HUES48 (cell line): ENCODE data around the gene VSIR.

Source experiments
- H3K27ac ChIP-seq: one replicate; pipeline ENCODE4 v1.7.0; 2013; ENCODE audit warnings: low read depth, low read length, inconsistent platforms
- H3K27me3 ChIP-seq: 2 replicates; pipeline ENCODE4 v1.6.1; 2013; ENCODE audit warnings: mild to moderate bottlenecking, low read length; ENCODE audit not compliant: control insufficient read depth, insufficient read depth
- H3K36me3 ChIP-seq: 2 replicates; pipeline ENCODE4 v1.6.1; 2013; ENCODE audit warnings: low read length; ENCODE audit not compliant: control insufficient read depth, insufficient read depth
- H3K4me1 ChIP-seq: 2 replicates; pipeline ENCODE4 v1.6.1; 2013; ENCODE audit warnings: mild to moderate bottlenecking, low read length; ENCODE audit not compliant: control insufficient read depth, insufficient read depth
- H3K4me3 ChIP-seq: 2 replicates; pipeline ENCODE4 v1.5.1; 2013; ENCODE audit warnings: mild to moderate bottlenecking, low read depth, low read length
- H3K9ac ChIP-seq: 2 replicates; pipeline ENCODE4 v1.6.1; 2013; ENCODE audit warnings: mild to moderate bottlenecking, low read depth, low read length, moderate library complexity
- H3K9me3 ChIP-seq: 2 replicates; pipeline ENCODE4 v1.6.1; 2013; ENCODE audit warnings: low read length; ENCODE audit not compliant: control insufficient read depth, insufficient read depth

Gene VSIR

GRCh38 chr10:71742301-71743088 is 30.8 kb downstream of the VSIR start:
- Histone ChIP-seq H3K27ac (no peak overlapping the region), H3K9me3 (no peaks in the 10 kb centered on the region), H3K36me3 (no peaks in the 10 kb centered on the region), H3K4me1 (peaks cover 6% of the 10 kb centered on the region; the same call in 1 of the 2 replicates), H3K27me3 (no peaks in the 10 kb centered on the region), H3K4me3 (no peak overlapping the region), H3K9ac (no peak overlapping the region)

GRCh38 chr10:71741671-71742070 is 31.6 kb downstream of the VSIR start:
- H3K4me3 ChIP-seq: no peak overlapping the region
- peaks cover 6% of the 10 kb centered on the region; the same call in 1 of the 2 replicates for H3K4me1 ChIP-seq
- no peaks in the 10 kb centered on the region for H3K36me3 ChIP-seq
- H3K27me3 ChIP-seq: no peaks in the 10 kb centered on the region
- no peak overlapping the region for H3K27ac ChIP-seq
- no peaks in the 10 kb centered on the region for H3K9me3 ChIP-seq
- H3K9ac ChIP-seq: no peak overlapping the region

- Histone ChIP-seq H3K36me3 (no peaks in the 10 kb centered on the region), H3K27ac (no peak overlapping the region), H3K4me1 (peaks cover under 1% of the 10 kb centered on the region; the same call in 1 of the 2 replicates), H3K4me3 (no peak overlapping the region), H3K9ac (no peak overlapping the region), H3K9me3 (no peaks in the 10 kb centered on the region), H3K27me3 (no peaks in the 10 kb centered on the region)
Measured at GRCh38 chr10:71741029-71741428, 32.3 kb downstream of the VSIR start.

- Histone ChIP-seq H3K9ac (no peak overlapping the region), H3K9me3 (no peaks in the 10 kb centered on the region), H3K27ac (no peak overlapping the region), H3K36me3 (no peaks in the 10 kb centered on the region), H3K27me3 (no peaks in the 10 kb centered on the region), H3K4me3 (no peak overlapping the region), H3K4me1 (no peaks in the 10 kb centered on the region)
Measured at GRCh38 chr10:71740069-71740653, 33.2 kb downstream of the VSIR start.

- Histone ChIP-seq H3K36me3 (no peaks in the 10 kb centered on the region), H3K27ac (no peak overlapping the region), H3K27me3 (no peaks in the 10 kb centered on the region), H3K4me3 (no peak overlapping the region), H3K9me3 (no peaks in the 10 kb centered on the region), H3K9ac (no peak overlapping the region), H3K4me1 (no peaks in the 10 kb centered on the region)
Measured at GRCh38 chr10:71739358-71739900, 33.9 kb downstream of the VSIR start.

GRCh38 chr10:71737834-71738197 is 35.5 kb downstream of the VSIR start:
- Histone ChIP-seq H3K27me3 (no peaks in the 10 kb centered on the region), H3K27ac (no peak overlapping the region), H3K9me3 (no peaks in the 10 kb centered on the region), H3K4me3 (no peak overlapping the region), H3K4me1 (no peaks in the 10 kb centered on the region), H3K9ac (no peak overlapping the region), H3K36me3 (no peaks in the 10 kb centered on the region)

- H3K36me3 ChIP-seq: no peaks in the 10 kb centered on the region
- no peaks in the 10 kb centered on the region for H3K27me3 ChIP-seq
- H3K4me3 ChIP-seq: no peak overlapping the region
- no peaks in the 10 kb centered on the region for H3K4me1 ChIP-seq
- no peak overlapping the region for H3K9ac ChIP-seq
- H3K9me3 ChIP-seq: no peaks in the 10 kb centered on the region
- no peak overlapping the region for H3K27ac ChIP-seq
Measured at GRCh38 chr10:71737001-71737833, 36.1 kb downstream of the VSIR start.

GRCh38 chr10:71736570-71736952 is 36.8 kb downstream of the VSIR start:
- no peaks in the 10 kb centered on the region for H3K27me3 ChIP-seq
- no peak overlapping the region for H3K4me3 ChIP-seq
- H3K4me1 ChIP-seq: no peaks in the 10 kb centered on the region
- H3K27ac ChIP-seq: no peak overlapping the region
- H3K36me3 ChIP-seq: no peaks in the 10 kb centered on the region
- no peaks in the 10 kb centered on the region for H3K9me3 ChIP-seq
- H3K9ac ChIP-seq: no peak overlapping the region

GRCh38 chr10:71735709-71736569 is 37.4 kb downstream of the VSIR start:
- Histone ChIP-seq H3K4me1 (no peaks in the 10 kb centered on the region), H3K9me3 (no peaks in the 10 kb centered on the region), H3K9ac (no peak overlapping the region), H3K4me3 (no peak overlapping the region), H3K27ac (no peak overlapping the region), H3K36me3 (no peaks in the 10 kb centered on the region), H3K27me3 (no peaks in the 10 kb centered on the region)

- Histone ChIP-seq H3K4me1 (no peaks in the 10 kb centered on the region), H3K27me3 (no peaks in the 10 kb centered on the region), H3K4me3 (no peak overlapping the region), H3K9ac (no peak overlapping the region), H3K9me3 (no peaks in the 10 kb centered on the region), H3K27ac (no peak overlapping the region), H3K36me3 (no peaks in the 10 kb centered on the region)
Measured at GRCh38 chr10:71734797-71735196, 38.5 kb downstream of the VSIR start.
